LoVo (cell line): ENCODE results near the gene CADM3.

ENCODE experiments used
- DNase-seq: peaks from one replicate; pipeline ENCODE4 v3.0.0-alpha.2; 2016; ENCODE audit warnings: low spot score

CADM3 gene

DNA sequence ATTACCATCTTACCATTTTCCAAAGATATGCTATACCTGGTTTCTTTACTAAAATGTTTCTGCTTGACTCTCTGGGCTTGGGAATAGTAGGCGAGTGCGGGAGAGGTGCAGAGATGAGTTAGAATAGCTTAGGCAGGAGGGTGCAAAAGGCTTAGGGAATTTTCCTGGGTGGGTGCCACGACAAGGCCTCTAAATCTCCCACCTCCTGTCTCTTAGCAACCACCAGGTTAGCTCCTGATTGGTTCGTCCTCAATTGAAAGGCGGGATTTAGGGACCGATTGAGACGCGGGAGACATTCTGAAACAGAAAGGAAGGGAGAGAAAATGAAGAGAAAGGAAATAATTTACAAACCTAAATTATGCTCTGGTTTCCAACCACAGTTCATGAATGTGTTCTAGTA lies 36.4 kb downstream of the CADM3 start:
- no peak for DNase-seq

DNA sequence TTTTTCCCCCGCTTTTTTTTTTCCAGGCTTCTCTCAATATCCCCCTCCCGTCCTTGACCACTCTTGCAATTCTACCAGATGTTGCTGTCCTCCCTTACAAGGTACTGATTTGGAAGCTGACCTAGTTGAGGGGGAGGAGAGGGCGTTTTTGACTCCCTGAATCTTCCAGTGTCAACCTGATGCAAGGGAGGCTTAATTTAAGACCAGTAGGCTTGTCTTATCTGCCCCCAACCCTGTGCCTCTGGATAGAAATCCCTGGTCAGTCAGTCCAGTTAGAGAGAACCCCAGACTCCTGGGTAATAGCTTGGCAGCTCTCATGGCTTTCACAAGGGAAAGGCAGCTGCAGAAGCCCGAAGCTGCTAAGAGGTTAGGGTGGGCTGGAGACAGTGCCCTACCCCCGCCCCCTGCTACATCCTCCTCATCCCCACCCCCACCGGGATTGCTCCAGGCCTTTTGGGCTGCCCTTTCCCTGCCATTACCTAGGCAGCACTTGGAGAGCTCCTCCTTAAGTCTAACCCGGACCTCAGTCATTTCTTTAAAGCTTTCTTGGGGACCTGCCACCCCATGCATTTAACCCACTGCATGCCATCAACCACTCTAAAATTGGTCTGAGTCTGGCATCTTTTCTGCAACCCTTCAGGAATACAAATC lies 36.9 kb downstream of the CADM3 start:
- DNase-seq, result no peak

DNA sequence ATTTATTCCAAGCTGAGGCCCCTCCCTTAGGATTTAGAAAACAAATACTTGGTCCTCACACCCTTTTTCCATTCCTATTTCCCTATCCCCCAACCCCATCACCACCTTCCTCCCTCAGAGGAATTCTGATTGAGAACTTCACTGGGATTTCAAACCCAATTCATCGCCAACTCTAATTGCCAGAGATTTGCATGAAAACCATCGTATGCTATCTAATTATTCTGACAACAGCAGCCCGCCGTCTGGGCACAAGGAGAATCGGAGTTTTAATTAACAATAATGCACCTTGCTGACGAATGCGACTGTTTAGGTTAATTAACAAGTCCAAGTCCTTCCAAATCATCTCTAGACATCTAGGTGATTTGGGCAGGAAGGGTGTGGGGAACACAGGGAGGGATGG lies 37.6 kb downstream of the CADM3 start:
- no peak for DNase-seq

DNA sequence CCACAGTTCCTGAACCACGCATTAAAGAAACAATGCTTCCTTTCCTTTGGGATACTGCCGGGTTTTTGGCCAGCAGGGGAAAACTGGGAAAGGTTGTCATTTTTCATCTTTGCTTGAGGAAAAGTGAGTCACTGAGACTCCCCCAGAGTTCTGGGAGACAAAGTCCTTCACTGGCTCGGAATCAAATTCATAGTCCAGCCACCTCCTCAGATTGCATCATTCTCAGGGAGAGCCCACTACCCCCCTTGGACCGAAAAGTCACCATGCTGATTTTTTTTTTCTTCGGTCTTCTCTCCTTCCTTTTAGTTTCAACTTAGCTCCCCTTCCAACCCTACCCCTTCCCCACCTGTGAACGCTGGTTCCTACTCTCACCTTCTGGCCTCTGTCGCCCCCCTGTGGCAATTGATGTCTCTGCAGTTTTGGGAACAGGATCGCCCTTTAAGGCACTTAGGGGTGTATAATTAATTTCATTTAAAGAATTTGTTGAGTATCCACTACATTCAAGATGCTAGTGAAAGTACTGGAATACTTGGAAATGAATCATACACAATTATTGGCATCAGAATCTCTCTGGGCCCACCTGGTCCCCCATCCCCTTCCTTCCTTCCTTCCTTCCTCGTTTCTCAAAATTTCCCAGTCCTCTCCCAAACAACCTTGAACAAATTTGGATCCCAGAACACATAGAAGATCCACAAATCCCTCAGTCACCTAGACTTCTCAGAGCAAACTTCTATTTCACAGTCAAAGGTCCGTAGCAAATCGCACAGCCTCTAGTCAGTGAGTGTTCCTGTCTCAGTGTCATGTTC lies 40.1 kb downstream of the CADM3 start:
- DNase-seq, result peak; percentile 42

DNA sequence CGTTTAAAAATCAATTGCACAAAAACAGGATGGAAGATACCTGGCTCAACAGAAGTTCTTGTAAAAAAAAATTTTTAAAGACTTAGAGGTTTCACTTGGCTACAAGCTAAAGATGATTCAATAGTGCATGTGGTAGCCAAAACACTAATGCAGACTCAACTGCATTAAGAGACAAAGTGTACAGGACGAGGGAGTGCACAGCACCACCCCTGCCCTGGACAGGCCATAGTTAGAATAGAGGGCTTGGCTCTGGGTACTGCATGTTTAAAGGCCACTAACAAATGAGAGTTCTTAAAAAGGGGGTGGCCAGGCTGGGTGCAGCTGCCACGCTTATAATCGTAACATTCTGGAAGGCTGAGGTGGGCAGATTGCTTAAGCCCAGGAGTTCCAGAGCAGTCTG lies 41.2 kb downstream of the CADM3 start:
- DNase-seq, result no peak

DNA sequence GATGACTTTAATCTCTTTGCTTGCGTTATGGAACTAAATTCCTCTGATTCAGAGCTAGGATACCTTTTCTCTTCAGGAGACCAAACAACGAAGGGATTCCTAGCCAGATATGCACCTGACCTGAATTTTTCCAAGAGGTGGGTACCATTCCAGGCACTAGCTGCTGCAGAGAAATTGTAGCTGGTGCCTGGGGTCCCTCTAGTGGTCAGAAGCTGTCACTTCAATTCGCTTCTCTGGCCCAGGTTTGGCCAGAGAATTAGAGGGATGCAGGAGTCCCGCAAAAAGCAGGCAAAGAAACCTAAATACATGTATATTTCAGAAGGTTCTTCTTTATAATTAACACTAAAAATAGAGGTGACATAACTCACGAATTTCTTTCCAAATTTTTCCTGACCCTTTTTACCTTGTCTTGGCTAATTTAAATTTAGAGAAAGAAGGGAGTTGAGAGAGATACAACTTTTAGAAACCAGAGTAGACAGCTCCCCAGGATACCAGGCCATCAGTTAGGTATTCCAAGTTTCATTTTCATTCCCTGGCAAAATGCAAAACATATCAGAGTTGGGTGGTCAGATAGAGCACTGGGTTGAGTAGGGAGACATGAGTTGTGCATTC lies 42.8 kb downstream of the CADM3 start:
- peak; percentile 62 for DNase-seq

DNA sequence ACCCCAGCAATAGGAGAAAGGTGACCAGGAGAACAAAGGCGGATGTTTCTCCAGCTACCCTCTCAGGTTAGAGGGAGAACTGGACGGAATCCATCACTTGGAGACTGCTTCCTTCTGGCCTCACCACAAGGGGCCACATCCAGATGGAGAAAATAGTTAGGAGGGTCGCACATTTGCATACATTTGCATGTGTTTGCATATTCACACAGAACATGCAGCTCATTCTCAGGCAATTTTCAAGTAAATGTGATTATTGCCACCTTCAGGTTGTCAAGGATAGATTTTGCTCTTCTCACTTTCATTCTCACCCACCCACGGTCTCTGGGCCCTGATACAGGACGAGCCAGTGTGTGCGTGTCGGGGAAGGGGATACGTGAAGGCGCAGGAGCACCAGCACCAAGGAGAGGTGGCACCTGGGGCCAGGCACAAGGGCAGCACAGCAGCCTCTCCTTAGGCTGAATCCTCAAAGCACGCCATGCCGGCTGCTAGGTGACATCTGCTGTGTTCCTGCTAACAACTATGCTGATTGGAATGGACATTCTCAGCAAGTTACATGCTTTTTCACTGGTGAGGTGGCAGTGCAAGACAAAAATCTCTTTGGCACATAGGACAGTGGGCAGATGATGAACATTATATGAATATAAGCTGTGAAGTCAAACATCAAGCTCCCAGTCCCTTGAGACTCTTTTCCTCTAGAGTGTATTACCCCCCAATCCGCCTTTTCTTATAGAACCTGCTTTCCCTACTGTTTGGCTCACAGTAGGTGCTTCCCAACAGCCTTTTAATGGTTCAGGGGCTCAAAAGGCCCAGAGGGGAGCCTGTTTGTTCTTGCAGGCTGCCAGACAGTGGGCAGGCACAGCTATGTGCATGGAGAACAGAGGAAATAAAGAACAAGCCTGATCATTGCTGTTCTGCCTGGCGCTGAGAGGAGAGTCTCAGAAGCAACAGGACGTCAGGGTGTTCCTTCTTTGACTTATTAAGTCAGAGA lies 47.5 kb downstream of the CADM3 start:
- DNase-seq, result no peak

DNA sequence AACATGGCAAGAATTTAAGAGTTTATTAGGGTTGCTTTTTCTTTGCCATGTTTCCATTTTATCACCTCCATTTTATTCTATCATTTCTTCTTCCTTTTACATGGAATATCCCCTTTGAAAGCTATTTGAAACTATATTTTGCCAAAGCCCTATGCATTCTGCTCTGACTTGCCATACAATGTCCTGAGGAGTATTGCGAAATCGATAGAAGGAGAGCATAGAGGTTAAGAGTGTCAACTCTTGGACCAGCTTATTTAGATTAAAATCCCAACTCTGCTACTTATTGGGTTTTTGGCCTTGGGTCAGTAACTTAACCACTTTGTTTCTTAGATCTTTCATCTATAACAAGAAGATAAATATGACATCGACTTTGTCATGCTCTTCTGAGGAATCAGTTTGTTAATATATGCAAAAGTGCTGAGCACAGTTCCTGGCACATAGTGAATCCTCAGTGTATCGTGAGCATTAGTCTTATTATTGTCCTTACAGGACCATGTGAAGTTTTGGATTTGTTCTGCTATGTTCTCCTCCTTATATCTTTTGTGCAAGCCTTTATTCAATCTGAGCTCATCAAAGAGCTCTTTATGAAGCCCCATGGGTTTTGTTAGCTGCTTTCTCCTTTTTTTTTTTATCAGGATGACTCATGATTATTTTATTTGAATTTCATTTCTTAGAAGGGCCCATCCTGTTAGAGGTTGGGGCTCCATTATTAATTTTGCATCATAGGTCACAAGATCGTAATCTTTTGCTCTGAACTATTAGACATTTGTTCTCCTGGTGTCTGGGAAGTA lies 50.9 kb downstream of the CADM3 start:
- DNase-seq, result no peak

DNA sequence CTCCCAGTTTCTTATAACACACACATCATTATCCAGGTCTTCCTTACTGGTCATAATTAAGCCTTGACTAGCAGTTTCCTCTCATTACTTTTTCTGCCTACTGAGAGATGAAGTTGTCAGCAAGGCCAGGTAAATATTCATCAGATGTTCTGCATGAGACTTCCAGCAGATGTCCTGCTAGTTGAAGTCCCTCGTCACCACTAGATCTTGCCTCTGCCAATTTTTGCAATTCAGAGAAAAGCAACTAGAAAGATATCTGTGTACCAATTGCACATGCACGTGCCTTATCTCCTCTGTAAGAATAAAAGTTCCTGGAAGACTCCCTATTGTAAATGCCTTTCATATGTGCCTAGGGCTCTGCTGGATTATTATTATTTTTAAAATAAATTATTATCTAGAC lies 51.6 kb downstream of the CADM3 start:
- DNase-seq, result no peak

DNA sequence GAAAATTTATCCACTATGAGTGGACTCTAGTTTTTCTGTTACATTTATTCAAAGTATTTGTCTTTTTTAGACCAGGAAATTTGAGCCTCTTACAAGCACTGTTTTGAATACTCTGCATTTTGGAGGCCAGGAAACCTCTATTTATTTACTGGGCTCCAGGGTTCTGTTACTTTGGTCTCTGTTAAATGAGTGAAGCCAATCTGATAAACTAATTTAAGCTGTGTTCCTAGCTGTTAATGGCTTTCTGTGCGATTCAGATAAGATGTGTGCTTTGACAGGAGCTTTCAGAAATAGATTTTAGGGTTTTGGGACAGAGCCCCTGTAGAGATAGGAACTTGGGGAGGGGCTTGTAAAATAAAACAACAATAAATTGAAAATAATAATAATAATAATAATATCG lies 57.1 kb downstream of the CADM3 start:
- no peak for DNase-seq

DNA sequence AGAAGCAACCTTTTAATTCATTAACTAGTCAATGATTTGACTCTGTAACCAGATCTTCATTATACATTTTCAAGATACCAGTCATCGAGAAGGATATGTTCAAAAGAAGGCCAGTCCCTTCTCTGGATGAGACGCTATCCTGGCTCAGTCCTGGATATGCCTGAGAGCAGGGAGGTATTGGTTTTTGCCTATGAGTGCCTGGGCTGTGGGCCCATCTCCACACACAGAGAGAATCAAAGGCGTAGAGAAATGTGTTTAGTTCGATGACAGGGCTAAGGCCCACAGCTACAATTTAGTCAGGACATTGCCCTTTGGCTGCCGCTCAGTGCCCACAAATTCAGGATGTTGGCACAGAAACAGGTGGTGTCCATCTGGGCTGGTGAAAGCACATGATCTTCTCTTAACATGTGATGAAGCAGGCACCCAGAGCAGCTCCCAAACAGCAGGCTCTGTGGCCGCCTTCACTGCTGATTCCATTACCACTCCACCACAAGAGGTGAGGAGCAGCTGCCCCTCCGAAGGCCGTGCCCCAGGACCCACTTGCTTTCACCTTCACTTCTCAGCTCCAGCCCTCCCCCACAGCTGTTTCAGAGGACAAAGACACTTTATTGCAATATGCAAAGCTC lies 58.0 kb downstream of the CADM3 start:
- peak; percentile 7 for DNase-seq

DNA sequence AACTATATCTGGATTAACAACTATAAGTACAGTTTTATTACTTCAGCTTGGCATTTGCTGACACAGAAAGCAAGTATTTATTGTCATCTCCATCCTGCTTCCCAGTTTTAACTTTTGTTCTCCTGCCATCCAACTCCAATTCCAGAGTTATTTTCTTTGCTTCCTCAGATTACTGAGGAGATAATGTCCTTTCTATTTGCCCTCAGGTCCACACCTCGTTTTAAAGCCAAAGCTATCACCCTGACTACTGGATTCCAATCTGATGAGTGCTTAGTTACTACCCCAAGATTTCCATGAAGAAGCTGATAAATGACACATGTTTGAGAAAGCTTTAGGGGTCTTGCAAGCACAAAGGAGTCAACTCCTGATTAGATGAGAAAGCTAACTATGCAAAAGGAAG lies 58.5 kb downstream of the CADM3 start:
- peak; percentile 78 for DNase-seq

DNA sequence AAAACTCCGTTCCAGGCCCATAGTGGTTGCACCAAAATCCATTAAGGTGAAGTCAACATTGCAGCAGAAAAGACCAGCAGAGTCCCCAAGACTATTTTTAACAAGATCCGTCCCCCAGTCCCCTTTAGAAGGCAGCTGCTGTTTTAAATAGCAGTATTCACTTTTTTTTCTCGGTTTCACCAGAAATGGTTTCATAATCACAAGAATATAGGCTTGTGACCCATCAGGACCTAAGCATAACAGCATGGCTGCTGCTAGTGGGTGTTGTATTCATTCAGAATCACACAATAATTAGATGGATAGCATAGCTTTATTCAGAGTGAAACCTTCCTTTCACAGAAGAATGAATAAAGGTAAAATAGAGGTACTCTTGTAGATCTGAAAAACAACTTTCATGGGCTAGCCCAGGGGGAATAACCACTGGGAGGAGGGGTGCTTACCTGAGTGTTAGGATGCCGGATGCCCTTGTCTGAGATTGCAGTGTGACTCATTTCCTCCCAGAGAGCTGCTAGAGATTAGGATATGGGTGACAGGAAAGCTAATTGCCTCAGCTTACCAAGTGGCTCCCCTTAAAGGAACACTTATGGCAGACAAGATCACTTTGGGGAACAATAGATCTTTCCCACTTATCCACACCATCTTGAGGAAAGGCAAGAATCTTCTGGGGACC lies 68.3 kb downstream of the CADM3 start:
- peak; percentile 11 for DNase-seq

DNA sequence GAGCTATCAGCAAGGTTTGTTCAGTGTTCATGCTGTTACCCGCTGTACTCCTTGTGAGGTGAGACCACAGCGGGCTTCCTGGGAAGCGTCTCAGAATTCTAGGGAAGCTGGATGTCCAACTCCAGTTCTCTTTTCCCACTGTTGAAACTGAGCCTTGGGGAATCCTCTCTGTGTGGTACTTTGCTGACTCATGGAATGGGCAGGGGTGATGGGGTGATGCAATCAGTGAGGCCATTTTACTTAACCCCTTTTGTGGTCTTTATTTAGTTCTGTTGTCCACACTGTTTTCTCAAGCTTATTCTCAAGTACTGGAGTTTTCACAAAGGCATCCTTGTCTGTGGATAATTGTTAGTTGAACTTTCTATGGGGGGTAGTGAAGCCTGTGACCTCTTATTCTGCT lies 75.9 kb downstream of the CADM3 start:
- DNase-seq, result no peak

DNA sequence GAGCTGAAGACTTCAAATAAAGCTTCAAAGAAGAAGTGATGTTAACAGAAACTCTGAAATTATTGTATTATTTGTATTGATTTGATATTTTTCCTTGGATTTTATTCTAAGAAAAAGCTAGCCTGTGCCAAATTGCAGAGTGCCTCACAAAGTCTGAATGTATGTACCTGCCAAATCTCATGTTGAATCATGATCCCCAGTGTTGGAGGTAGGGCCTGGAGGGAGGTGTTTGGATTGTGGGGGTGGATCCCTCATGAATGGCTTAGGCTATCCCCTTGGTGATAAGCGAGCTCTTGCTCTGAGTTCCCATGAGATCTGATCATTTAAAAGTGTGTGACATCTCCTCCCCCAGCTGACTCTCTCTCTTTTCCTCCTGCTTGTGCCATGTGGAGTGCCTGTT lies 76.9 kb downstream of the CADM3 start:
- no peak for DNase-seq

DNA sequence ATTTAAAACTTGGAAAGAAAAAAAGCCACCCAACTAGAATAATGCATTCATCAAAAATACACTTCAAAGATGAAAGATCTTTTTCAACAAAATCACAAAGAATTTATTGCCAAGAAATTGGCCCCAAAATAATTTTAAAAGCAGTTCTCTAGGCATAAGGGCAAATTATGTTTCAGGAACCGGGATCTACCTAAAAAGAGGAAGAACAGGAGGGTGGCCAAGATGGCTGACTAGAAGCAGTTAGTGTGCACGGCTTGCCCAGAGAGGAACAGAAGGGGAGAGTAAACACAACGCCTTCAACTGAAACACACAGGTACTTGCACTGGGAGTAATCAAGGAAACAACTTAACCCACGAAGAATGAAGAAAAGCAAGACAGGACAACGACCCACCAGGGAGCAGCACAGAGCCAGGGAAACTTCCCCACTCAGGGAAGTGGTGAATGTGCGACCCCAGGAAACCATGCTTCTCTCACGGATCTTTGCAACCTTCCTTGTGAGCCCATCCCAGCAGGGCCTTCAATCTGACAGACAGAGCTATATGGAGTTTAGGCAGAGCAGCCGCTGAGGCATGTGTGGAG lies 79.3 kb downstream of the CADM3 start:
- DNase-seq, result no peak
